Fibroblast of gingiva (primary cell): ENCODE data around the gene SNX15.

Experiments used
- DNase-seq: peaks from one replicate; pipeline ENCODE4 v3.0.0-alpha.2; 2011; ENCODE audit warnings: low read depth

Gene SNX15

GRCh38 chr11:65056999-65057398 lies 29.8 kb downstream of the SNX15 start:
- no peak for DNase-seq

- no peak for DNase-seq
Observed at GRCh38 chr11:65057526-65057925, 30.3 kb downstream of the SNX15 start.

- DNase-seq = no peak
Observed at GRCh38 chr11:65058012-65058411, 30.8 kb downstream of the SNX15 start.

- DNase-seq = no peak
Observed at GRCh38 chr11:65058419-65059054, 31.3 kb downstream of the SNX15 start, which contains the start of gene NAALADL1. Gene NAALADL1 (minus strand): TSS chr11:65058553. CDS start chr11:65058521, 32 bp downstream.

GRCh38 chr11:65059523-65059922 lies 32.3 kb downstream of the SNX15 start:
- no peak for DNase-seq

GRCh38 chr11:65059959-65060824 lies 33.0 kb downstream of the SNX15 start:
- no peak for DNase-seq

GRCh38 chr11:65060913-65061408 lies 33.7 kb downstream of the SNX15 start:
- peak; percentile 28 for DNase-seq

- no peak for DNase-seq
Observed at GRCh38 chr11:65063532-65063931, 36.3 kb downstream of the SNX15 start.

GRCh38 chr11:65064847-65065240 lies 37.6 kb downstream of the SNX15 start:
- DNase-seq = no peak

- no peak for DNase-seq
Observed at GRCh38 chr11:65065851-65066250, 38.6 kb downstream of the SNX15 start.

GRCh38 chr11:65066315-65066714 lies 39.1 kb downstream of the SNX15 start:
- no peak for DNase-seq

GRCh38 chr11:65066805-65067291 lies 39.6 kb downstream of the SNX15 start:
- DNase-seq = no peak

- DNase-seq = no peak
Observed at GRCh38 chr11:65067446-65067845, 40.2 kb downstream of the SNX15 start.

GRCh38 chr11:65069217-65069616 lies 42.0 kb downstream of the SNX15 start:
- no peak for DNase-seq

- no peak for DNase-seq
Observed at GRCh38 chr11:65071907-65072630, 44.8 kb downstream of the SNX15 start.

GRCh38 chr11:65072631-65072966 lies 45.4 kb downstream of the SNX15 start:
- no peak for DNase-seq

- DNase-seq = no peak
Observed at GRCh38 chr11:65077451-65077850, 50.2 kb downstream of the SNX15 start.

GRCh38 chr11:65078151-65078550 lies 50.9 kb downstream of the SNX15 start:
- DNase-seq = no peak

- DNase-seq = no peak
Observed at GRCh38 chr11:65078786-65079342, 51.6 kb downstream of the SNX15 start.

- no peak for DNase-seq
Observed at GRCh38 chr11:65083134-65083833, 56.0 kb downstream of the SNX15 start.

GRCh38 chr11:65083834-65084597 lies 56.8 kb downstream of the SNX15 start, which contains the start of the genes CDCA5 and ZFPL1:
Gene CDCA5 (minus strand): TSS chr11:65084040. CDS start chr11:65083978, 62 bp downstream.
Gene ZFPL1 (plus strand): TSS chr11:65084222. CDS start chr11:65084699, 477 bp downstream.
- DNase-seq = peak; percentile 96
